Measurements from ENCODE around the gene GDF15. TPM values are rescaled to one million over a fixed set of nuclear protein-coding genes. Genes with fewer than 3 reads are reported as not detected.
A peak's percentile ranks its signal among the peaks of the same experiment; 100 is the strongest.

GDF15 gene
- total and polyA plus RNA-seq, 3 donors from 2014 or later, result 0.93 to 2.5 (median 1.0) TPM

- intact Hi-C loops (cut with DNase I; ENCODE audit: low total_unique reads), result no loop called here
- Histone ChIP-seq H3K9me3 (no peaks in the 10 kb centered on the region), H3K4me3 (no peak overlapping the region), H3K27ac (no peak overlapping the region), H3K4me1 (peaks cover 62% of the 10 kb centered on the region), H3K27me3 (no peaks in the 10 kb centered on the region), H3K36me3 (ENCODE audit: low read depth, missing control alignments) (no peaks in the 10 kb centered on the region)
- TF ChIP-seq, protein P1, sequence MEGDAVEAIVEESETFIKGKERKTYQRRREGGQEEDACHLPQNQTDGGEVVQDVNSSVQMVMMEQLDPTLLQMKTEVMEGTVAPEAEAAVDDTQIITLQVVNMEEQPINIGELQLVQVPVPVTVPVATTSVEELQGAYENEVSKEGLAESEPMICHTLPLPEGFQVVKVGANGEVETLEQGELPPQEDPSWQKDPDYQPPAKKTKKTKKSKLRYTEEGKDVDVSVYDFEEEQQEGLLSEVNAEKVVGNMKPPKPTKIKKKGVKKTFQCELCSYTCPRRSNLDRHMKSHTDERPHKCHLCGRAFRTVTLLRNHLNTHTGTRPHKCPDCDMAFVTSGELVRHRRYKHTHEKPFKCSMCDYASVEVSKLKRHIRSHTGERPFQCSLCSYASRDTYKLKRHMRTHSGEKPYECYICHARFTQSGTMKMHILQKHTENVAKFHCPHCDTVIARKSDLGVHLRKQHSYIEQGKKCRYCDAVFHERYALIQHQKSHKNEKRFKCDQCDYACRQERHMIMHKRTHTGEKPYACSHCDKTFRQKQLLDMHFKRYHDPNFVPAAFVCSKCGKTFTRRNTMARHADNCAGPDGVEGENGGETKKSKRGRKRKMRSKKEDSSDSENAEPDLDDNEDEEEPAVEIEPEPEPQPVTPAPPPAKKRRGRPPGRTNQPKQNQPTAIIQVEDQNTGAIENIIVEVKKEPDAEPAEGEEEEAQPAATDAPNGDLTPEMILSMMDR (IDR thresholded peaks at IDR 0.05), result no peak
- no peak for TF ChIP-seq POLR2A (IDR thresholded peaks at IDR 0.05)
- DNase-seq, result no peak
- 84 to 100% methylated on average over 4 to 21 of the region's 21 CpGs for WGBS, 2 donors
Measured at GRCh38 chr19:18430417-18431144, 44.6 kb downstream of the GDF15 start.

GRCh38 chr19:18431351-18432197, 45.6 kb downstream of the GDF15 start:
- intact Hi-C loops (cut with DNase I; ENCODE audit: low total_unique reads), result no loop called here

DNA sequence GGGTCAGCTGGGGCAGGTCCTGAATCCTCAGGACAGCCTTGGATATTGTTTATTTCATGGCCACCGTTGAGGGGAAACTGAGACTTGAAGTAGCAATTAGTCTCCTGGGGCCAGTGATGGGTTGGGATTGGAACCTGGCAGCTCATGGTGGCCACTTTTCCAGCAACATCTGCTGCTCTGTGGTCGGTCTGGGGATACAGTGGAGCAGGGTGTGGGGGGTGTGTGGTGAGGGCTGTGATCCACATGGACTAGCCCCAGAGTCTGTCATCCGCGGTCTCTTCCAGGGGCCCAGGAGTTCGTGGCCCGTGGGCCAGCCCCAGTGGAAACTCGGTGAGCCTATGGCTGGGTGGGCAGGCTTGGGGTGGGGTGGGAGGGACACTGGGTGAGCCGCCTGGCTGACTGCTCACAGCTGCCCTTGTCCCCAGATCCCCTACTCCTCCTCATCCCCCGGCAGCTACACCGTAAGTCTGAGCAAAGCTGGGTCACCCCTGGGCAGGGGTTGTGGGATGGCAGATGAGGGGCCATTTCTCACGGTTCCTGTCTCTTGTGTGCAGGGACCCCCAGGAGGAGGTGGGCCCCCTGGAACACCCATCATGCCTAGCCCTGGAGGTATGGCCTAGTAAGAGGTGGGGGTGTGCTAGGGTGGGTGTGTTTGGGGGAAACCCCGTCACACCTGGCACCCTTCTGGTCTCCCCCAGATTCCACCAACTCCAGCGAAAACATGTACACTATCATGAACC, 46.5 kb downstream of the GDF15 start:
- 25 to 64% methylated on average over 4 to 13 of the region's 13 CpGs for WGBS, 2 donors
- no peak for DNase-seq
- intact Hi-C loops (cut with DNase I; ENCODE audit: low total_unique reads), result no loop called here
- TF ChIP-seq POLR2A (IDR thresholded peaks at IDR 0.05), result no peak
- TF ChIP-seq, protein P1 (IDR thresholded peaks at IDR 0.05), result no peak
- Histone ChIP-seq H3K9me3 (no peaks in the 10 kb centered on the region), H3K36me3 (ENCODE audit: low read depth, missing control alignments) (no peaks in the 10 kb centered on the region), H3K27me3 (no peaks in the 10 kb centered on the region), H3K4me3 (no peak overlapping the region), H3K27ac (peak overlapping the region; percentile 68 to 82), H3K4me1 (peaks cover 44% of the 10 kb centered on the region)

More at GRCh38 chr19:18431351-18432197, 45.6 kb downstream of the GDF15 start:
- DNase-seq, result no peak
- Histone ChIP-seq H3K27me3 (no peaks in the 10 kb centered on the region), H3K4me3 (no peak overlapping the region), H3K27ac (no peak overlapping the region), H3K4me1 (peaks cover 52% of the 10 kb centered on the region), H3K9me3 (no peaks in the 10 kb centered on the region), H3K36me3 (ENCODE audit: low read depth, missing control alignments) (no peaks in the 10 kb centered on the region)
- WGBS, 2 donors, result 61 to 78% methylated on average over 3 to 26 of the region's 34 CpGs
- TF ChIP-seq, protein P1 (IDR thresholded peaks at IDR 0.05), result no peak
- no peak for TF ChIP-seq POLR2A (IDR thresholded peaks at IDR 0.05)

GRCh38 chr19:18433015-18433691, 47.2 kb downstream of the GDF15 start:
- TF ChIP-seq POLR2A (IDR thresholded peaks at IDR 0.05), result no peak
- TF ChIP-seq, protein P1 (IDR thresholded peaks at IDR 0.05), result no peak
- Histone ChIP-seq H3K36me3 (ENCODE audit: low read depth, missing control alignments) (no peaks in the 10 kb centered on the region), H3K4me3 (peak overlapping the region; percentile 39 to 47), H3K9me3 (no peaks in the 10 kb centered on the region), H3K4me1 (peaks cover 37% of the 10 kb centered on the region), H3K27me3 (no peaks in the 10 kb centered on the region), H3K27ac (peak overlapping the region; percentile 68 to 82)
- 0 to 16% methylated on average over 3 to 33 of the region's 59 CpGs for WGBS, 2 donors
- intact Hi-C loops (cut with DNase I; ENCODE audit: low total_unique reads), result no loop called here
- DNase-seq, result no peak

All from testis (tissue), 3 donors.